MG63 (cell line): Measurements from ENCODE around the gene SELENOP. TPM values are rescaled to one million over a fixed set of nuclear protein-coding genes. Genes with fewer than 3 reads are reported as not detected.

ENCODE experiments used
- DNase-seq: peaks from one replicate; pipeline ENCODE4 v3.0.0-alpha.2; 2020
- H3K27me3 ChIP-seq: fragments of 250-450 bp; sonication (Bioruptor Pico); 2 replicates; pipeline ENCODE4 v1.5.1; 2020; ENCODE audit warnings: mild to moderate bottlenecking, moderate library complexity
- H3K36me3 ChIP-seq: fragments of 250-450 bp; sonication (Bioruptor Pico); 2 replicates; pipeline ENCODE4 v1.5.1; 2020; ENCODE audit warnings: mild to moderate bottlenecking, moderate library complexity
- H3K4me3 ChIP-seq: fragments of 250-450 bp; sonication (Bioruptor Pico); 2 replicates; pipeline ENCODE4 v1.5.1; 2020; ENCODE audit warnings: mild to moderate bottlenecking, moderate library complexity
- H3K9me3 ChIP-seq: fragments of 250-450 bp; sonication (Bioruptor Pico); 2 replicates; pipeline ENCODE4 v1.5.1; 2020; ENCODE audit warnings: mild to moderate bottlenecking, moderate library complexity
- total RNA-seq: library from RNA; depleted of rRNA; stranded (reverse); fragments of >200 nt; shearing (Covaris generic); gene quantifications from 2 replicates; pipeline ENCODE4 v1.2.3, GENCODE V29; 2014; ENCODE audit warnings: low replicate concordance

SELENOP gene
- total RNA-seq, 1 experiment from 2014 or later: 1.5 TPM

GRCh38 chr5:42806701-42807262 is 4.9 kb downstream of the SELENOP start:
- no peak overlapping the region for H3K4me3 ChIP-seq
- no peak for DNase-seq
- no peaks in the 10 kb centered on the region for H3K27me3 ChIP-seq
- H3K9me3 ChIP-seq: no peaks in the 10 kb centered on the region
- no peaks in the 10 kb centered on the region for H3K36me3 ChIP-seq

GRCh38 chr5:42806004-42806700 is 5.5 kb downstream of the SELENOP start:
- Histone ChIP-seq H3K27me3 (no peaks in the 10 kb centered on the region), H3K4me3 (no peak overlapping the region), H3K36me3 (no peaks in the 10 kb centered on the region), H3K9me3 (no peaks in the 10 kb centered on the region)
- no peak for DNase-seq

- Histone ChIP-seq H3K36me3 (no peaks in the 10 kb centered on the region; the same call in 1 of the 2 replicates), H3K9me3 (no peaks in the 10 kb centered on the region), H3K4me3 (no peak overlapping the region), H3K27me3 (no peaks in the 10 kb centered on the region)
- no peak for DNase-seq
Measured at GRCh38 chr5:42804717-42805339, 6.9 kb downstream of the SELENOP start.

GRCh38 chr5:42801516-42802166 is 10.1 kb downstream of the SELENOP start:
- H3K27me3 ChIP-seq: no peaks in the 10 kb centered on the region

GRCh38 chr5:42800748-42801330 is 10.9 kb downstream of the SELENOP start:
- H3K4me3 ChIP-seq: no peak overlapping the region
- no peak for DNase-seq

More at GRCh38 chr5:42801516-42802166, 10.1 kb downstream of the SELENOP start:
- Histone ChIP-seq H3K36me3 (peaks cover 7% of the 10 kb centered on the region), H3K4me3 (no peak overlapping the region), H3K9me3 (peaks cover 5% of the 10 kb centered on the region)
- DNase-seq: no peak

GRCh38 chr5:42799668-42800114 is 12.0 kb downstream of the SELENOP start:
- H3K27me3 ChIP-seq: no peaks in the 10 kb centered on the region
- no peak for DNase-seq
- peaks cover 8% of the 10 kb centered on the region for H3K9me3 ChIP-seq
- H3K4me3 ChIP-seq: no peak overlapping the region
- H3K36me3 ChIP-seq: peaks cover 7% of the 10 kb centered on the region

More at GRCh38 chr5:42800748-42801330, 10.9 kb downstream of the SELENOP start:
- H3K27me3 ChIP-seq: no peaks in the 10 kb centered on the region
- H3K9me3 ChIP-seq: peaks cover 8% of the 10 kb centered on the region
- peaks cover 7% of the 10 kb centered on the region for H3K36me3 ChIP-seq

- H3K27me3 ChIP-seq: no peaks in the 10 kb centered on the region
- H3K9me3 ChIP-seq: peaks cover 8% of the 10 kb centered on the region
- H3K4me3 ChIP-seq: no peak overlapping the region
- no peak for DNase-seq
- H3K36me3 ChIP-seq: peaks cover 7% of the 10 kb centered on the region
Measured at GRCh38 chr5:42799241-42799608, 12.5 kb downstream of the SELENOP start.

GRCh38 chr5:42798284-42799240 is 13.1 kb downstream of the SELENOP start:
- H3K4me3 ChIP-seq: no peak overlapping the region
- H3K9me3 ChIP-seq: peaks cover 8% of the 10 kb centered on the region
- no peak for DNase-seq
- H3K36me3 ChIP-seq: peaks cover 7% of the 10 kb centered on the region
- H3K27me3 ChIP-seq: no peaks in the 10 kb centered on the region

- peaks cover 15% of the 10 kb centered on the region for H3K9me3 ChIP-seq
- no peak overlapping the region for H3K4me3 ChIP-seq
- DNase-seq: no peak
- H3K36me3 ChIP-seq: peaks cover 3% of the 10 kb centered on the region; the same call in 1 of the 2 replicates
- H3K27me3 ChIP-seq: no peaks in the 10 kb centered on the region
Measured at GRCh38 chr5:42791151-42791550, 20.5 kb downstream of the SELENOP start.

GRCh38 chr5:42787845-42788244 is 23.8 kb downstream of the SELENOP start:
- peaks cover 3% of the 10 kb centered on the region; the same call in 1 of the 2 replicates for H3K36me3 ChIP-seq
- no peak for DNase-seq
- no peaks in the 10 kb centered on the region for H3K27me3 ChIP-seq

GRCh38 chr5:42787073-42787472 is 24.6 kb downstream of the SELENOP start:
- Histone ChIP-seq H3K9me3 (peaks cover 22% of the 10 kb centered on the region), H3K36me3 (peaks cover 3% of the 10 kb centered on the region; the same call in 1 of the 2 replicates), H3K27me3 (no peaks in the 10 kb centered on the region), H3K4me3 (no peak overlapping the region)
- no peak for DNase-seq

More at GRCh38 chr5:42787845-42788244, 23.8 kb downstream of the SELENOP start:
- no peak overlapping the region for H3K4me3 ChIP-seq
- H3K9me3 ChIP-seq: peaks cover 22% of the 10 kb centered on the region

GRCh38 chr5:42785756-42786155 is 25.9 kb downstream of the SELENOP start:
- DNase-seq: no peak

GRCh38 chr5:42784132-42784531 is 27.6 kb downstream of the SELENOP start:
- H3K9me3 ChIP-seq: peaks cover 21% of the 10 kb centered on the region
- DNase-seq: no peak
- peaks cover 3% of the 10 kb centered on the region; the same call in 1 of the 2 replicates for H3K36me3 ChIP-seq
- H3K4me3 ChIP-seq: no peak overlapping the region
- H3K27me3 ChIP-seq: no peaks in the 10 kb centered on the region

More at GRCh38 chr5:42785756-42786155, 25.9 kb downstream of the SELENOP start:
- H3K9me3 ChIP-seq: peaks cover 21% of the 10 kb centered on the region
- H3K4me3 ChIP-seq: no peak overlapping the region
- H3K27me3 ChIP-seq: no peaks in the 10 kb centered on the region
- H3K36me3 ChIP-seq: peaks cover 3% of the 10 kb centered on the region; the same call in 1 of the 2 replicates

- DNase-seq: no peak
- Histone ChIP-seq H3K36me3 (no peaks in the 10 kb centered on the region), H3K4me3 (no peak overlapping the region), H3K9me3 (peaks cover 11% of the 10 kb centered on the region), H3K27me3 (no peaks in the 10 kb centered on the region)
Measured at GRCh38 chr5:42781584-42781983, 30.1 kb downstream of the SELENOP start.

GRCh38 chr5:42779083-42779482 is 32.6 kb downstream of the SELENOP start:
- no peak for DNase-seq
- no peaks in the 10 kb centered on the region for H3K36me3 ChIP-seq
- no peaks in the 10 kb centered on the region for H3K9me3 ChIP-seq
- H3K4me3 ChIP-seq: no peak overlapping the region
- H3K27me3 ChIP-seq: no peaks in the 10 kb centered on the region
